ENCODE results near the gene EEF2.

EEF2 gene
- total RNA-seq, result 758 to 1,651 (median 1,045) reads per million in 17 experiments

DNA sequence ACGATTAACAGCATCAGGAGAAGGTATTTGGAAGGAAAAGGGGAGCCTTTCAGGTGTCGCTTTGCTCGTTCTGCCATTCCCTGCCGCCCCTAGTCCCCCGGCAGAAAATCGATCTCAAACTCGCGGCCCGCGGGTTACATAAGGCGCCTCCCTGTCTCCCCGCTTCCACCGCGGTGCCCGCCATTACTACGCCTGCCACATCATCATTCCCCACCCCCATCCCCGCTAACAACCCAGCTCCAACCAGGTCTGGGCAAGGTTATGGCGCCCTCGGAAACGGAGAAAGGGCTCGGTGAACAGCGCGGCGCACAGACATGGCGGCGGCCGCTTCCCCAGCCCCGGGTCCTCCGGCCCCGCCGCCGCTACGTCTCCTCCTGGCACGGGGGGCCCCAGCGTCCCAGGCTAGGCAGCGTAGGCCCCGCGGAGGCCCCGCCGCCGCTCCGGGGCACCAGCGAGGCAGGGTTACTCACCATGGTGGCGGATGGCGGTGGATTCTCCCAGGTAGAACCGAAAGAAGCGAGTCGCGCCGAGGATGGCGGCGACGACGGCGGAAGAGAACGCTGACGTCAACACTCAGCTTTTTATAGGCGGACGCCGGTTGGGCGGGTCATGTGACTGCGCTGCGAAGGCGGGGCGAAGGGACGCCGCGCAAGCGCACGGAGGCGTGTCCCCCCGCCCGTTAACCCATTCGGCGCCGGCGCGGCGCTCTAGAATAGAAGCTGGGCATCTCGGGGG is at the start of gene EEF2:
Gene EEF2 (minus strand): TSS at position 556 of the 735 bp plus-strand sequence. CDS start 83 bp downstream, at position 473.
- peak; percentile 96 to 99 (median 98) for DNase-seq

GRCh38 chr19:4034048-4035017 is 49.1 kb upstream of the EEF2 start:
- DNase-seq, result no peak

- no peak for DNase-seq
Measured at GRCh38 chr19:4033028-4033956, 48.0 kb upstream of the EEF2 start.

DNA sequence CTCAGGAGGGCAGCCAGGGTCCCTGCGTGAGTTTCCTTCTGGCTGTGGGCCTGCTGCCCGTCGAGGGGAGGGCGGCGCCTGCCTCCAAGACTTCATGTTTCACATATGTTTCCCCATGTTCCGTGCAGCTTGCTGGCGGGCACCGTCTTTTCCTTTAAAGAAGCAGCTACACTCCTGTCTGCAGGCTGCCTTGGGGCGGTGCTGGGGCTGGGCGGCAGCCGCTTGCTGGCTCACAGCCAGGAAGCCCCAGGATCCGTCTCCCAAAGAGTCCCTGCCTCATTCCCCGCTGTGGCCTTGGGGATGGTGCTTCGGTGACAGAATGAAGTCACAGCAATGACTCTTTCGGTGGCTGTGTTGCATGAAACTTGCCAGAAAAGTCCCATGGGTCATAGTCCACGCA is 47.2 kb upstream of the EEF2 start:
- no peak for DNase-seq

DNA sequence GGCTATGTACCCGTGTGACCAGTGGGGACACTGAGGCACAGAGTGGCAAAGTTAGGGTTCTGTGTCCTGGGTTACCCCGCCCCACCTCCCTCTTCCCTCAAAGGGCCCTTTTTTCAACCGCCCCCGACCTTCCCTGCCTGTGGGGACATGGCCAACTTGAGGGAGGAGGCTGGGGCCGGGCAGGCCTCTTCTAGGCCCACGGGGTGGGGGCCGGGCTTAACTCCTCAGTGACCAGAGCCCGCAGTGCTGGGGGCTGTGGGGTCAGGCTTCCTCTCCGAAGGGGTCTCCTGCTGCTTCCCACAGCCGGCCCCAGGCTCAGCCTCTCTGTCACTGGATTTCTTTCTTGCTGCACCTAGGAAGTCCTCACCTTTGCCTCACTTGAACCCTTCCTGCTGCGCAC is 46.2 kb upstream of the EEF2 start:
- DNase-seq, result no peak

GRCh38 chr19:4030981-4031380 is 45.7 kb upstream of the EEF2 start:
- no peak for DNase-seq

DNA sequence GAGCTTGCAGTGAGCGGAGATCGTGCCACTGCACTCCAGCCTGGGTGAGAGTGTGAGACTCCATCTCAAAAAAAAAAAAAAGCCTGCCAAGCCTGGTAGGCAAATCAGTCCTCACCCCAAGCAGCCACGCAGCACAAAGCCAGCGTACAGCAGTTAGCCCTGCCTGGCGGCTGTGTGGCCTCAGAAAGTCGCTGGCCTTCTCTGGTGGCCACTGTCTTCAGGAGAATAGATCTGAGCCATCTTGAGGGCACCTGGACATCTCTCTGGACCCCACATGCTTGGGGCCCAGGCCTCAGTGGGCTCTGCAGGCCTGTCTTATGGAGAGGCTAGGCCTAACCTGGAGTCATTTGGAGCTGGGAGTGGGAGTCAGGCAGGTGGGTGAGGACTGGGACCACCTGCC is 45.3 kb upstream of the EEF2 start:
- no peak for DNase-seq

- no peak for DNase-seq
Measured at GRCh38 chr19:4029247-4029614, 44.0 kb upstream of the EEF2 start.

DNA sequence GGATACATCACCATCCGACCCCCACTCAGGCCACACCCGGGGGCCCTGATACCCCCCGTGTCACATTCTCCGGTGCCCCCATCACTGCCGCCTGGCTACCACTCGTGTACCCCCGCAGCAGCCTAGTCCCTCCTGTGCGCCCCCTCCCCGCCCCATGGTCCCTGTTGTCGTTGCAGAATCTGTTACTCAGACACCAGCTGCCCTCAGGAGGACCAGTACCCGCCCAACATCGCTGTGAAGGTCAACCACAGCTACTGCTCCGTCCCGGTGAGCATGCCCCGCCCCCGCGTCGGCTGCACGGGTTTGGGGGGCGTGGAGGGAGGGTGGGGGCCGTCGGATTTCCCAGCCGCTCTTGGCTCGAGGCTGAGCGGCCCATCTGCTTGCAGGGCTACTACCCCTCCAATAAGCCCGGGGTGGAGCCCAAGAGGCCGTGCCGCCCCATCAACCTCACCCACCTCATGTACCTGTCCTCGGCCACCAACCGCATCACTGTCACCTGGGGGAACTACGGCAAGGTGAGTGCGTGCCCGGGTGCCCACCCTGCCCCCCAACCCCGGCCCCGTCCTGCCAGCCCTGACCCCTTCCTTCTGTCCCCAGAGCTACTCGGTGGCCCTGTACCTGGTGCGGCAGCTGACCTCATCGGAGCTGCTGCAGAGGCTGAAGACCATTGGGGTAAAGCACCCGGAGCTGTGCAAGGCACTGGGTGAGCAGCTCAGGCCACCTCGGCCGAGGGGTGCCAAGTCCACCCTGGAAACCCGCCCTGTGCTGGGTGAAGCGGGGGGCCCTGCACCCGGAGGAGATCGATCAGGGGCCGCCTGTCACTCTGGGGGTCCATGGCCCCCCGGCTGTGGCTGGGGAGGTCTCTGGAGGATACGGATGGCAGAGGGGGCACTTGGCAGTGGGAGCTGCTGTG is 43.3 kb upstream of the EEF2 start:
- no peak for DNase-seq

- DNase-seq, result no peak
Measured at GRCh38 chr19:4027146-4027545, 41.9 kb upstream of the EEF2 start.

DNA sequence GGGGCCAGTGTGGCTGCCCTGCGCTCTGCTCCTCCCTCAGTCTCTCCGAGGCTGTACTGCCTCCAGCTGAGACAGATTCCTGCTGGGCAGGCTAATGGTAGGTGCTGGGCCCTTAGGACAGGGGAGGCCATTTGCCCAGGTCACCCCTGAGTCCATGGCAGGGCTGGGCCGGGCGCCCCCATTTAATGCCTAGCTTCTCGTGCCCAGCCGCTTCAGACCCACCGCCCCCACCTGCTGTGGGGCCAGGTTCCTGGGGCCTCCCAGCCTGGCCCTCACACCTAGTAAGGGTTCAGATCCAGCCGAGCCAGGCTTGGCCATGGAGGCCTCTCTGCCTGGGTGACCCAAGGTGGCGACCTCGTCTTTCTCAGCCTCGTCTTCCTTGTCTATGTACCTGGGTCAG is 40.1 kb upstream of the EEF2 start:
- no peak for DNase-seq

DNA sequence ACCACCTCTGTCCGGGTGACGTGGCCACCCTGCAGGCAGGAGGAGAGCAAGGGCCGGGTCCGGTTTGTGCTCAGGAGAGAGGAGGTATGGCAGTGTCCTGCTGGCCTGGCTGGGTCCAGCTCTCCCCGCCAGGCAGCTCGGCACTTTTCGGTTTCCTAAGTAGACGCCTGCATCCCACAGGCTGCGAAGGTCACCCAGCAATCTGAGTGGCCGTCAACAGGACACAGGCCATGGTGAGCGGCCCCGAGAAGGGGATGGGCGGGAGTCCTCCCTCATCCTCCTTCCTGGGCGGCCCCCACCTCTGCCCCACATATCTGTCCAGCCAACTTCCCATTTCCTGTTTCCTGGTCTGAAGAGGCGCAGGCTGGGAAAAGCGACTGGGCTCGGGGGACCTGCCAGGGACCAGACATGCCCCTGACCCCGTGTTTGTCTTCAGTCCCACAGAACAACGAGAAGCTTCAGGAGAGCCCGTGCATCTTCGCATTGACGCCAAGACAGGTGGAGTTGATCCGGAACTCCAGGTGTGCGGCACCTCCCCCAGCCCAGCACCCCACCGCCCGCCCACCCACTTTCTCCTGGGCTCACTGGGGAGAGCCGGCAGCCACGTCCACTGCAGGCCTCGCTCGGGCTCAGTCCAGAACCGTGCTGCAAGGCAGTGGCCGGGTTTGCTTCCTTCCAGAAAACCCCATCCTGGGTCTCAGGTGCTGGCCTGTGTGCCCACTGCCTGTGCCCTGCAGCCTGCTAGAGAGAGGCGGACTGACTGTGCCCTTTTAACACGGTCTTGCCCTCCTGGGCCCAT is 38.5 kb upstream of the EEF2 start:
- DNase-seq, result no peak

DNA sequence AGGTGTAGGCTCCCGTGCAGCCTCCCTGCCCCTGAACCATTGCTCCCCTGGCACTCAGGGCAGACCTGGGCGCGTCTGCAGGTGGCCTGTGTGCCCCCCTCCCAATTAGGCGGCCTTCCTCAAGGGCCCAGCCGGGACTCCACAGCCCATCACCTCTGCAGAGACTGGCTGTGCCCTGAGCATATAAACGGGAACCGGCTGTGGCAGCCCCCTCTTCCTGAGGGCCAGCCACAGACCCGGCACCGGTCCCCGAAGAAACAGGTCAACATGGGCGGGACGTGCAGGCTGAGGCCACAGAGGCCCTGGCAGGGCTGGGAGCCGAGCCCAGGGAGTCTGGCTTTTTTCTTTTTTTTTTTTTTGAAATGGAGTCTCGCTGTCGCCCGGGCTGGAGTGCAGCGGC is 34.3 kb upstream of the EEF2 start:
- DNase-seq, result no peak

DNA sequence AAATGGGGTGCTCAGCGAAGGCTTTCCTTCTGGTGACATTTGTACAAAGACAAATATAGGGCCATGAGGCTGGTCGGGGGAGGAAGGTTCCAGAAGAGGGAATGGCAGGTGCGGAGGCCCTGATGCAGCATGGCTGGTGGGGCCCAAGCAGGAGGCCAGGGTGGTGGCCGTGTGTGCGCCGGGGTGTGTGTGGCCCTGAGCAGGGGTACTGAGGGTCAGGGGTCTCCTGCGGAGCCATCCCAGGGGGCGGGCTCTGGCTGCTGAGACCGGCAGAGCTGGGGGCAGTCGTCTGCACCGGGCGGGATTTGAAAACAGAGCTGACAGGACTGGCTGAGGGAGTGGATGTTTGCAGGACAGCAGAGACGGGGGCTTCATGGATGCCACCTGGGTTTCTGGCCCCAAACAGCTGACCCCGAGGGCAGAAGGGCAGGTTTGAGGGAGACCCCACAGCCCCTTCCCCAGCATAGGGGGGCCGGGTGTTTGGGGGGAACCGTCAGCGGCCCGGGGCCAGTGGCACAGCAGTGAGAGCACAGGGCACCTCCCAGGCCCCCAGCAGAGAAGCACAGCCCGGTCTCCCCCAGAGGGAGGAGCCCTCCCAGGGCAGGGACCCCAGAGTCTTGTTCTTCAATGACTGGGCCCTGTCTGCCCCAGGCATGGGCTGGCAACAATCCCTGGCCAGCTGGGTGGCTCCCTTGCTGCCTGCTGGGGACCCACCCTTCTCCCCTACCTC is 33.7 kb upstream of the EEF2 start:
- no peak for DNase-seq

DNA sequence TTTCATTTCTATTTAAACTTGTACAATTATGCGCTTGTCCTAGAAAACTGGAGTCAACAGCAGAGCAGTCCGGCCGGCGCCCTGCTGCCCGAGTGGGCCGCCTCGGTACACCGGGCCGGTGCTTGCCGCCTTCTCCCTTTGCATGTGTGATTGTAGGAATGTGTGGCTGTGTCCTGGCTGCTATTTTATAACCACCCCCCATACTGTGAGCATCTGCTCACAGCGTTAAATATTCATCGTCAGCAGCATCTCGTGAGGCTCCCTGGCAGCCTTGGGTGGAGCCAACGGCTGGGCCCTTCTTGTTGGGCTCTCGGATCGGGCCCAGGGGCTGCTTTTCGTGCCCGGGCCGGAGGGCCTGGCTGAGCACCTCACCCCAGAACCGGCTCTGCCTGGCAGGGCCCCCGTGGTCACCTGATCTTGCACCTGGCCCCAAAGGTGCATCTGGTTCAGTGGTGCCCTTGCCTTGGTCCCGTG is 32.9 kb upstream of the EEF2 start:
- DNase-seq, result no peak

DNA sequence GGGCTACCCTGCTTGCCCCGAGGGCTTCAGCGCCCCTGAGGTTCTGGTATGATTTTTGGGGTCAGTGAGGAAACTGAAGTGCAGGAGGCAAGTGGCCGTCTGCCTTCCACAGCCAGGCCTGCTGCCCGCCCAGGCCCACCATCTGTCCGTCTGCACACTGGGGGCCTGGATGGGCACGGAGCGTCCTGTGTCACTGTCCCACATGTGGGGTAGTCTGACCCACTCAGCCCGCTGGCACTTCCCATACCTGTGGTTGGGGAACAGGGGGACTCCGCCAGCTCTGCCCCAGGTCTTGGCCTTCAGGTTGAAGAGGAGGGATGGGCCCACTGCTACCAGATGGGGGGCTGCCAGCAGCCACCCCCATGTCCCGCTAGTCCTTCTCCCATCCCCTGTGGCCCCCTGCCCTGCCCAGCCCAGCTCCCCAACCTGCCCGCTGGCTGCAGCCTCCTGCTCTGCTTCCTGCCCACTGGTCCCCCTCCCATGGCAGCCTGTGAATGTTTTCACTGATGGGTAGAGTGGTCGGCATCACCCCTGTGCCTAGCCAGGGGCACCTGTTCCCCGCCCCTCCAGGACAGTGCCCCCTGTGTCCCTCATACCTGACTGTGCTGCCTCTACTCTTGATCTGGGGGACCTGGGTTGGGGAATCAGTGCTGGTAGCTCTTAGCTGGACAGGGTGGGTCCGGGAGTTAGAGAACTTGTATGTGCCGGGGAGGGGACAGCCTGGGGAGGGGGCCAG is 31.8 kb upstream of the EEF2 start:
- DNase-seq, result no peak

GRCh38 chr19:4016486-4016885 is 31.2 kb upstream of the EEF2 start:
- DNase-seq, result no peak

DNA sequence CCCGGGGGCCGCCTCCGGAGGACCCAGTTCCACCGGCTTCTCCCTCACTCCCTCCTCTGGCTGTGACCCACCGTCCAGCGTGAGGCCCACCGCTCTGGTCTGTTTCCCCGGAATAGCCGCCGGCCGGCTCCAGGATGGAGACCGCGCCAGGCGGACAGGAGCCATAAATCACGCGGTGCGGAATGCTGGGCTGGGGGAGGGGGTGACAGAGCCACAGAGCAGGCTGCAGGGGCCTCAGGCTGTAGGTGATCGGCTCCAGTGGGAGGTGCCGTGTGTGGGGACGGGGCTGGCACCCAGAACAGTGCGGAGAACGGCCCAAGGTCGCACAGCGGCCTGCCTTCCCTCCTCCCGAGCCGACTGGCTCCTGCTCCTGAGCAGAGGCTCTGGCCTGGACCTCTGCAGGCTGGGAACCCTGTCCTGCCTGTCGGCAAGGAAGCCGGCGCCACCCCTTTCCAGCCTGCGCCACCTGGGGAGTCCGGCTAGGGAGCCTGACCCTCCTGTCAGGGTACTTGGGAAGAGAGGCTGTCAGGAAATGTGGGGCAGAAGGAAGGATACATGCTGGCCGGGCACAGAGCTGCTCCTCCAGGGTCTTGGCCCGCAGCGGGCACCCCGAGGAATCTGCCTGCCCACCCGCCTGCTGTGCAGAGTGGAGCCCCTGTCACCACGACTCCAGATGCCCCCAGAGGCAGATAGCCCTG is 30.6 kb upstream of the EEF2 start:
- DNase-seq, result no peak

All from suppressor macrophage (primary cell).